GM04504 (cell line): ENCODE measurements around the gene SKAP1.

Experiments
- DNase-seq: peaks from one replicate; pipeline ENCODE4 v3.0.0-alpha.2; 2012; ENCODE audit warnings: low read depth

SKAP1 gene

DNA sequence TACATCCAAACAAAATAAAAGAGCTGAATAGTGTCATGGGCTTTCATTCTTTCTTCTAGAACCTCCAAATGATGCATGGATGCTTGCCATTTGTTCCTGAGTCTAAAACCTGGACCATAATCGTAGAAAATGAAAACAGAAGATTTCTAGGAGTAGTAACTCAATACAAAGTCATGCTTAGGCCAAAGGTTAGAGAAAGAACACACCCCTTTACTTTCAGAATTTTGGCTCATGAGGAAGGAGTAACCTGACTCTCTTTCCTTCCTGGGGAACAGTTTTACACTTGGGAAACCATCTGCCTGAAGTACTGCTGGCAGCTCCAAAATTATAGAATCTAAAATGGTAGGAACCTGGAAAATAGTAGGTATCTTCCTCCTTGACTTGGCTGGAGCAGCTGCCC is 185.2 kb downstream of the SKAP1 start:
- DNase-seq: no peak

DNA sequence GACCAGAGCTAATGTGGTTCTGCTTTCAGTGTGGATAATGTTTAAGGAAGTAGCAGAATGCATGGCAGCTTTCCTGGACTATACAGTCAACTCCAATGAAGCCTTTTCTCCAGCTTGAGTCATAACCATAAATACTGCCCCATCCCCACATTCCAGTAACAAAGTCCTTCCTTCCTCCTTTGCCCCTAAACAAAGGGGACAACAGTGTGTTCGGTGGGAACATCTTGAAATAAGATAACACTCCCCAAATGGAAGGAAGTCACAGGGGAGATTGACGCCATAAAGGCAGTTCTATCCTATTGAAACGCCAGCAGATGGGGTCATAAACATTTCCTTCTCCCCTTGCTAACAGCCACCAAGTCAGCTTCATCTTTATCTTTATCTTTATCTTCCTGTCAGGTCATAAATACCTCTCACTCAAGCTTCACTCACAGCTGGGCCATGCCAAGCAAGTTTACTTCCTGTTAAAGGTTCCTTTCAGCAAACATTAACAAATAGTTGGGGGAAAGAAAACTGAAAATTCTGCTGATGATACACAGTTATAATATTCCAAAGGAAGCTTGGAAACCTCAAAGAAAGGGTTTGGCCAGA is 185.8 kb downstream of the SKAP1 start:
- no peak for DNase-seq

GRCh38 chr17:48241770-48242497 is 188.1 kb downstream of the SKAP1 start:
- DNase-seq: no peak

DNA sequence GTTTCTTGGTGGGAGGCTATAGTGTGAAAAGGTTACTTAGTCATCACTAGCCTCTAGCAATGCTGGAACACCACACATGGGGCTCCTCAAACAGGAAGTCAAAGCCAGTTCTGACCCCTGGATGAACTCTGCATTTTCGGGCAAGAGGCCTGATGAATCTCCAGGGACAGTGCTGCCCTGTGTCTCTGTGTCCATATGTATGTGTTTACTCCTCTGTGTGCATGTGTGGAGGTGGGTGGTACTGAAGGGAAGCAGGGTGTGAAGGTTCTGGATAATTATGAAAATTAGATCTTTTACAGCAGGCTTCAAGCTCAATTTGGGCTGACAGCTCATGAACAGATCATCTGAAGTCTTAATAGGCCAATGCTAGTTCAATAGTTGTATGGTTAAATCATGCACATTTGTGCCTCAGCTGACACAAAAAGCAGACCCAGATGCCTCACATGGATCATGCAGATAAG is 188.9 kb downstream of the SKAP1 start:
- peak; percentile 77 for DNase-seq

- DNase-seq: no peak
Measured at GRCh38 chr17:48240562-48241130, 189.4 kb downstream of the SKAP1 start.

DNA sequence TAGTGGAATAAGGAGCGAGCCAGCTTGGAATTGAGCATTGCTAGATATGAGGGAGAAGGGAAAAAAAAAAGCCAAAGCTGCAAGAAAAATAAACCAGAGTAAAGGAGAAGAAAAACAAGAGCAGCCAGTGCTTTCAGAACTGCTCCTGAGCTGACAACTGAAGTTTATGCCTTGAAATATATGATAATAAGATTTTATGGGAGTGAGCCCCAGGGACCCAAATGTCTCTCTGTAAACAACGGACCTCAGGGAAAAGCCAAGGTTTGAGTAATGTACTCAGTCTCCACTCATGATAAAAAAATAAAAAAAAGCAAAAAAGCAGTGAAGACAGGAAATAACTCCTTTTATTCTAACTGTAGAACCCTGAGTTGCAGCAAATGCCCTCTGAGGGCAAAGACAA is 189.9 kb downstream of the SKAP1 start:
- DNase-seq: no peak

GRCh38 chr17:48239603-48239995 is 190.4 kb downstream of the SKAP1 start:
- no peak for DNase-seq

DNA sequence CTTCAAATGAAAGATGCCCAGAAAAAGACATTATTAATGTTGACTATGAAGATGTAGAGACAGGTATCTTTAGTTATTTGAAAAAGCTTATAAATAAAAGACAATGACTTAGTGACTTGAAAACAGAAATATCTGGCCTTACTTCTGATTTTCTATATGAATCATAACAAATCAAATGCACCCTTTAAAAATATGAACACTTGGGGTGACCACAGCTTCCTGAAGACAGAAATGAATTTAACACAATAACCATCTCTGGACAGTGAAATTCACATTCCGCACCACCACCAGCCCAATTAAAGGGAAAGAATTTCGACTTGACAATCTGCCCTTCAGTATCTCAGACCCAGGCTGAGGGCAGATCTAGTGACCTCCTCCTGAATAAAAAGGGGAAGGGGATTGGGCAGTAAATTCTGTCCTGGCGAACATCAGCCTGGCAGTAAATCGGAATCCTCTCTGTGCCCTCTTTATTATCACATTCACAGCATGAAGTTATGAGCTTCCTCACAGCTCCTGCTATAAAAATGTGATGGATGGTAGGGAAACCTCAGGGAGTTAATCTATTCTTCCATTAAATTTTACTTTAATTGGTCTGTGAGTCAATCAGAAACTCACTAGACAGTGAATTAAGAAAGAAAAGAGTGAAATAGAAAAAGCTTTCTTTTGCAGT is 190.9 kb downstream of the SKAP1 start:
- no peak for DNase-seq

DNA sequence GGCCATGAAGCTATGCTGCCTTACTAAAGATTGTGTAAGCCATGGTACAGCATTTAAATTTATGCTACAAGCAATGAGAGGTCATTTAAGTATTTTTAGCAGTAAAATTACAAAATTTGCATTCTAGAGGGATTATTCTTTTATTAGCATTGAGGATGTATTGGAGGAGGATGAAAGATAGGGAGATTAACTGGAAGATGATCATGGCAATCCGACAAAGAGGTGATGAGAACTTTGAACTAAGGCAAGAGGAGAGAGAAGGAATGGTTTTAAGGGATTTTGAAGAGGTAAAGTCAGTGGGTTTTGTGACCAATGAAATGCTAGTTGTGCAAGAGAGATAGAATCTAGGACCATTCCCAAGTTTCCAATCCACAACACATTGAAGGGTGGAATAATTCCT is 192.6 kb downstream of the SKAP1 start:
- no peak for DNase-seq

- DNase-seq: no peak
Measured at GRCh38 chr17:48236681-48237134, 193.3 kb downstream of the SKAP1 start.

DNA sequence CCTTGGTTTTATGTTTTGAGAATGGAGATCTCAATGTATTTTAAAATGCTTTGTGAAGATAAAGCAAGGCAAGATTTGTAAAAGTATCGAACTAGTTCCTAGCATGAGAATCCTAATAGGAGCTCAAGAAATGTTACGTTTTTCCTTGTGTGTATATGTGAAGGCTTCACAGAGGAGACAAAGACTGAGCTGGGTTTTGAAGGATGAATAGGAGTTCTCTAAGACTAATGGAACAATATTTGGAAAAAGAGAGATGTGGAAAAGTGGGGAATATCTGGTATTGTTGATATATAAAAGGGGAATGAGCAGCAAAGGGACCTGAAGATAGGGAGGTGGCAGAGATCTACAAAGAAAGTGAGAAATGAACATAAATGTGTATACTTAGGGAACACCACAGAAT is 195.1 kb downstream of the SKAP1 start:
- no peak for DNase-seq

- DNase-seq: no peak
Measured at GRCh38 chr17:48231995-48232959, 197.7 kb downstream of the SKAP1 start.

- DNase-seq: no peak
Measured at GRCh38 chr17:48229936-48230335, 200.1 kb downstream of the SKAP1 start.

DNA sequence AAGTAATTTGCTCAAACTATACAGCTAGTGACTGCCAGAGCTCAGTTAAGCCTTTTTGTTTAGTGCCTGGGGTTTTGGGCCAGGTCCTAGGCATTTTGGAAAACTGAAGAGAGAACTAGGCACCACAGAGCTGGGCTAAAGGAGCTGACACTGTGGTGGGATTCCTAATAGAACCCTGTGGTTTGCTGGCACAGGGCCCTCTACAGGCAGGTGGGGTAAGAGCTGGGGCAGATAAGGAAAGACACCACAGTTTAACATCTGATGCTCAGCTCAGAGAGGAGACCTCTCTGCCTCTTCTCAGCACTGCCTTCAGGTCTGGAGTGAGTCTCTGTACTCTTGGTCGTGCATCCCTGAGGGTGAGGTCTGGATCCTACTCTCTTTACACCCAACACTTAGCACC is 201.3 kb downstream of the SKAP1 start:
- DNase-seq: no peak

DNA sequence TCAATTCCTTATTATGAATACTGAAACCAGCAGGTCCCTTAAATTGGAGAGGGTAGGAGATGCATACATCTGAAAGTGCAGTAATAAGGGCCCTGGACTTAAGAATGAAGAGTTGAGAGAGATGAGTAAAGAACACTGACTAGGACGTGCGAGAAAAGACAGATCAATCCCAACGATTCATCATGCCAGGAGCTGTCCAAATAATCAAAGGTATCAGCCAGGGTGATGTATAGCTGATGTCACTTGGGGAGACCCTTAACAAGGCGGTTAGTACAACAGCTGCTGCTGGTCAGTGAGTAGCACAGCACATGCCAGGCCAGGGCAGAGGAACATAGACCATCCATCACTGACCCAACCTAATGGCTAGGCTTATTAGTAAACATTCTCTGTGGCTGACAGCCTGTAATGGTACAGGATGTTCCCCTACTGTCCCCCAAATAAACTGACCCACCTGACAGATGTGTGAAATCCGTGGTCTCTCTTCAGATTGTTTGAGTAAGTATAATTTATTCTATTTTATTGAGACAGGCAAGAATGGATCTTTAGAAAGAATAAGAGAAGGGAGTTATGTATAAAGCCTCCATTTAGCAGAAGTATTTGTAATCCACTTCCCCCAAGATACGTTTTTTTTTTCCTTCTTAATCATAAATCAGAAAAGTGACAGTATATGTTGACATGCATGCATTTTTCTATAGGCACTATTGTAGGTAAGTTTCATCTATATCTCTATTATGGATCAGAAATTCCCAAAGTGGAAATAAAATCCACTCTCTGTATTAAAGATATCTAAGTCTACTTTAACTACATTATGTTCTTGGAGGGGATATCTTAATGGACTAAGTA is 204.1 kb downstream of the SKAP1 start:
- no peak for DNase-seq

GRCh38 chr17:48223945-48224344 is 206.1 kb downstream of the SKAP1 start:
- DNase-seq: no peak

GRCh38 chr17:48219617-48220016 is 210.4 kb downstream of the SKAP1 start:
- no peak for DNase-seq

DNA sequence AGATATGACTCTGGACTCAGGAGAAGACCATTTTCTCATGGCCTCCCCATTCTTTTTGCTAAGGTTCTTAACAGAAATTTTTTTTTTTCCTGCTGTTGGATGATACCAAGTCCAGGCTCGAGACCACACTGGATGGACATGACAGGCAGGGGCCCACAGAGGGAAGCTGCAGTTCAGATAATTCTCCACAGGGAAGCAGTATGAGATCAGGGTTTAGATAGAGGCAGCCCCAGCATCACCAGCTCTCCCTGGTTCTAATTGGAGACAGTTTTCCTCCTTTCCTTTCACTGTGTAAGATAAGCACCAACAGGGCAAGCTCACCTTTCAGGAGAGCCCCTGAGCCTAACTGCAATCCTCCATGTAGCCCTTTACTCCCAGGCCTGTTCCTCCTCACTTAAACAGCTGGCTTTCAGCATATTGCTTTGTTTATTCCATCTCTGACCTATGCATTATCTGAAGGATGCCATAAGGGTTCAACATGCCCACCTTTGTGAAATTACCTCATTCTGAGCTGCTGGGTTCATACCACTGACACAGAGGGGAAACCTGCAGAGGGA is 214.4 kb downstream of the SKAP1 start:
- DNase-seq: no peak

GRCh38 chr17:48213797-48214196 is 216.2 kb downstream of the SKAP1 start:
- DNase-seq: no peak

- no peak for DNase-seq
Measured at GRCh38 chr17:48211787-48212186, 218.2 kb downstream of the SKAP1 start.
